Activated naive CD4-positive, alpha-beta T cell (primary cell): Measurements from ENCODE around the gene ULK1.
"Not testable (repeated sequence)": the region's sequence is repeated elsewhere in the genome, so short reads cannot be mapped to it uniquely, and the experiment has no call there.

Source experiments
- DNase-seq, 4 experiments: peaks; one replicate each; lab custom pipeline; 2025; lab: John Stamatoyannopoulos, UW

The ULK1 gene

GRCh38 chr12:131943389-131943788 lies 49.0 kb downstream of the ULK1 start:
- DNase-seq: no peak

- DNase-seq: no peak
These were observed 49.5 kb downstream of the ULK1 start for GRCh38 chr12:131943876-131944275.

DNA sequence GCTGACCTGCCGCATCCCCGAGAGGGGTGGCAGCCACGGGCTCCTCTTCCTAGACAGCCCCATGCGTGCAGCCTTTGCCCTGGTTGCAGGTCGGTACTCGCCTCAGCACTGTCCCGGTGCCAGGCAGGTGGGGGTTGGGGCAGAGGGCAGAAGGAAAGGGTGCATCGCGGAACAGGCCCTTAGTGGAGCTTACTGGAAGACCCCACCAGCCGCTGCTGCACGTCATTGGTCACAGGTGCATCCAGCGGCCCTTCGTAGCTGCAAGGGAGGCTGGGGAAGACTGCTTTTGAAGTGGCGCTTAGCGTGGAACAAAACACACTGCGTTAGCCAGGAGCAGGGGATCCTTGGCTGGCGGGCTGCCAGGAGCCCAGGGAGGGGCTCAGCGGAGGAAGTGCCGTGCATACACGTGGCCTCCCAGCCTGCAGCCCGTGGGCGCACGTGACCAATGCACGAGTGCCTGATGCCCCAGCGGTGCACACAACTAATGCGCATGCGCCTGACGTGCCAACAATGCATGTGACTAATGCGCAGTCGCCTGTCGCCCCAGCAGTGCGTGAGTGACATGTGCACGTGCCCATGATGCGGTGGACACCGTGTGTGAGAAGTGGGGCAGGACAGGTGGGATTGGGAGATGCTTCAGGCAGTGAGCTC lies 50.3 kb downstream of the ULK1 start:
- DNase-seq: no peak

DNA sequence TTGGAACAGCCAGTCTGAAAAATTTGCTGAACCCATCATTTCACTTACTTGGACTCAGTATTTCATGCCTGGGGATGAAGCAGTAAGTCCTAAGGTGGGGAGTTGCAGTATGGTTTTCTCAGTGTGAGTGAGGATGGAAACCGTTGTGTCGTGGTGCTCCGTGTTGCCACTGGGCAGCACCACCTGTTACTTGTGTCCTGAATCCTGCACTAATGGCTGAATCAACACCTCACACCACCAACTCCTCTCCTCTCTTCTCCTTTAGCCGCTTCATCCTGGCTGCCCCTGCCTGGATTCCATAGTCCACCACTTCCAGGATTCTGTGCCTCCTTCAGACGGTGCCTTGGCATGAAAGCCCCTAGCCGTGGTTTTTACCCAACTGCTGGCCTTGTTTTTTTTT lies 52.3 kb downstream of the ULK1 start:
- no peak for DNase-seq

DNA sequence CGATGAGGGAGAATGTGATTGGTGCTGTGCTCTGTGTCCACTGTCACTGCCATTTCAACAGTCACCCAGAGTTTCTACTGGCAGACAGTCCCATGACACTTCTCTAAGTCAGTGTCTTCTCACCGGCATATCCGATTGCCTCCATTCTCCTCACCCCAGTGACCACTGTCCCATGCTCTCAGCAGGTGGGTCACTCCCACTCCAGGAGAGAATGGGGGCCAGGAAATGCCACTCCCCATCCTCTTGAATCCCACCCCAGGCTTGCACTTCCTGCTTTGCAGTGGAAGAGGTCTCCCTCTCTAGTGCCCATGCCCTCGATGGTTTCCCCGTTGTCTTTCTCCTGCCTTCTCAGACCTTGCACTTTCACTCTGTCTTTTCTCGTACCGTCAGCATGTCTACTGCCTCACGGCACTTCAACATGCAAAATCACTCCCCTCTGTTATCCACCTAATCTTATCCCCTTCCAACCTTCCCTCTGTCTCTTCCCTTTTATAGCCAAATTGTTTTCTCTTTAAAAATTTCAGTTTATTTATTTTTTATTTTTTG lies 53.1 kb downstream of the ULK1 start:
- no peak for DNase-seq

- DNase-seq: no peak
These were observed 53.8 kb downstream of the ULK1 start for GRCh38 chr12:131948166-131948712.

DNA sequence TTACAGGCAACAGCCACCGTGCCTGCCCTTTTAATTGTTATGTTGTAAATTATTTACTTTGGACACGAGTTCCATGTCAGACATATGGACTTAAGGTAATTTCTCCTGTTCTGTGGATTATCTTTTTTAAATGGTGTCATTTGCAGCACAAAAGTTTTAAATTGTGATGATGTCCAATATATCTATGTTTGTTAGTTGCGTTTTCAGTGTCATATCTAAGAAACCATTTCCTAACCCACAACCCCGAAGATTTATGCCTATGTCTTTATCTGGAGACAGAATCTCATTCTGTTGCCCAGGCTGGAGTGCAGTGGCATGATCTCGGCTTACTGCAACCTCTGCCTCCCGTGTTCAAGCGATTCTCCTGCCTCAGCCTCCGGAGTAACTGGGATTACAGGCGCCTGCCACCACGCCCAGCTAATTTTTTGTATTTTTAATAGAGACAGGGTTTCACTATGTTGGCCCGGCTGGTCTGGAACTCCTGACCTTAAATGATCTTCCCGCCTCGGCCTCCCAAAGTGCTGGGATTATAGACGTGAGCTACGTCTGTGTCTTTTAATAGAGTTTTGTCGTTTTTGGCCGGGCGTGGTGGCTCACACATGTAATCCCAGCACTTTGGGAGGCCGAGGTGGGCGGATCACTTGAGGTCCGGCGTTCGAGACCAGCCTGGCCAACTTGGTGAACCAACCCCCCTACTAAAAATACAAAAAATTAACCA lies 54.5 kb downstream of the ULK1 start:
- DNase-seq: not testable (repeated sequence)

- peak; percentile 64 to 94 (median 82) for DNase-seq
These were observed 55.2 kb downstream of the ULK1 start, which contains the start of gene EP400 for GRCh38 chr12:131949431-131950181. Gene EP400, plus strand, starts transcription at chr12:131949942. Its CDS starts 10,678 bp downstream, at chr12:131960620.

DNA sequence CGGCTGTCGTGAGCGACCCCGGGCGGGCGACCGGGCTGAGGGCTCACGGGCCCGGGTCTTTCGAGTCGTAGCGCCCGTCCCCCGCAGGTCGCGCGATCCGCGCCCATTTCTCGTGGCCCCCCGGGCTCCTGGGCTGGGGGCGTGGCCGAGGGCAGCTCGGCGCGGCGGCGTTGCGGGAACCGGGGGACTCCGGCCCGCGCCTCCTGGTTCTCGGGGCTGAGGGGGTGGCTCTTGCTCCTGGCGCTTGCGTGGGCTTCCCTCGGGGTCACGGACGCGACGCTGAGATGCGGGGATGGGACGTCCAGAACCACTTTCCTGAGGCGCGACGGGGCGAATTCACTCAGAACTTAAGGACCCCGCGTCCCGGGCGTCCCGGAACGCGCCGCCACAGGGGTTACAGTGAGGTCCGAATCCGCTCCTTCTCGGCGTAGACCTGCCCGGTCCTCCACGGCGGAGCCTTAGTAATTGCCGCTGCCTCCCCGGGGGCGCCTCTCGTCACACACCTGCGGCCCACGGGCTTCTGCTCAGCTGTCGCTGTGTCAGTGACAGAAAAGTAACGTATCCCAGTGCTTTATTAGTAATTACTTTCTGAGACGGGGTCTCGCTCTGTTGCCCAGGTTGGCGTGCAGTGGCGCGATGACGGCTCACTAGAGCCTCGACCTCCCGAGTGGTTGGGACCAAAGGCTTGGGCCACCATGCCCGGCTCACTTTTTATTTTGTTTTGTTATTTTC lies 55.9 kb downstream of the ULK1 start:
- peak in 1 of 4 experiments; percentile 38 for DNase-seq

DNA sequence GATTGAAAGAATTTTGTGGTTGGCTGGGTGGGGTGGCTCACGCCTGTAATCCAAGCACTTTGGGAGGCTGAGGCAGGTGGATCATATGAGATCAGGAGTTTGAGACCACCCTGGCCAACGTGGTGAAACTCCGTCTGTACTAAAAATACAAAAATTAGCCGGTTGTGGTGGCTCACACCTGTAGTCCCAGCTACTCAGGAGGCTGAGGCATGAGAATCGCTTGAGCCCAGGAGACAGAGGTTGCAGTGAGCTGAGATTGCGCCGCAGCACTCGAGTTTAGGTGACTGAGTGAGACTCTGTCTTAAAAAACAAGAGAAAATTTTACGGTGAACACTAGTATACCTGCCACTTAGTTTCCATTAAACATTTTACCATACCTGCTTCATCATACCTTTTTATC lies 59.4 kb downstream of the ULK1 start:
- DNase-seq: not testable (repeated sequence)

- not testable (repeated sequence) for DNase-seq
These were observed 60.0 kb downstream of the ULK1 start for GRCh38 chr12:131954460-131954859.

- no peak for DNase-seq
These were observed 64.7 kb downstream of the ULK1 start for GRCh38 chr12:131959116-131959515.

DNA sequence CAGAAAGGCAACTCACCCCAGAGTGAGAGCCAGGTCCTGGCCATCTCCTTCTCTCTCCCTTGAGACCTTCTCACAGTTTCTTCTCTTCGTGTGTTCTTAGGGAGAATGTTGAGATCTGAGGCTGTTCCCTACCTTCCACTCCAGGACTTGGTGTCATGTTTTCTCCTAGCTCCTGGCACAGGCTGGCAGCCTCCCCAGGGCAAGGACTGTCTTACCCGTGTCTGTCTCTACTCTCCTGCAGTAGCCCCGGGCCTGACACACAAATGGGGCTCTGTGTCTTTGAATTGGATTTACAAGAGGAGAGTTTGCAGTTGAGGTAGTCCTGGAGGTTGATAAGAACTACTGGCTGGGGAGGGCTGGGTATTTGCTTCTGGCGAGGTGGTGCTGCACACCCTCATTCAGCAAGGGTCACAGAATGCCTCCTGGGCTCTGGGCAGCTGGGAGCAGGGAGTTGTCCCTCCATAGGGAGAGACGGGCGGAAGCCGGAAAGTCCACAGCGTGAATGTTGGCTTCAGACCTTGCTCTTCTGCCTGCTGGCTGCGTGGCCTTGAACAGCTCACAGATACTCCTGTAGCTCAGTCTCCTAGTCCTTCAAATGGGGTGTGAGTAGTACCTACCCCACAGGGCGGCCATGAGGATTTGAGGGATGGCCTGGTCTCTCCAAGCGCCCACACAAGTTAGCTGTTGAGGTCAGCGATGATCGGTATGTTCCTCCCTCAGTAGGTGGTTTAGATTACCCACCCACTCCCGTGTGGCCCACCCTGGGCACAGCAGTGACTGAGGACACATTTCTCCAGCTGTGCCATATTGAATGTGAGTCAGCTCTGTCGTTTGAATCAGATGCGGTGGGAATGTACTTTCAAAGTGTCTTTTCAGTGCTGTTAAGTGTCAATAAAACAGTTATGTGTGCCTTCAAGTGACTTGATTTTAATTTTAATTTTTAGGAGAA lies 65.5 kb downstream of the ULK1 start:
- no peak for DNase-seq

DNA sequence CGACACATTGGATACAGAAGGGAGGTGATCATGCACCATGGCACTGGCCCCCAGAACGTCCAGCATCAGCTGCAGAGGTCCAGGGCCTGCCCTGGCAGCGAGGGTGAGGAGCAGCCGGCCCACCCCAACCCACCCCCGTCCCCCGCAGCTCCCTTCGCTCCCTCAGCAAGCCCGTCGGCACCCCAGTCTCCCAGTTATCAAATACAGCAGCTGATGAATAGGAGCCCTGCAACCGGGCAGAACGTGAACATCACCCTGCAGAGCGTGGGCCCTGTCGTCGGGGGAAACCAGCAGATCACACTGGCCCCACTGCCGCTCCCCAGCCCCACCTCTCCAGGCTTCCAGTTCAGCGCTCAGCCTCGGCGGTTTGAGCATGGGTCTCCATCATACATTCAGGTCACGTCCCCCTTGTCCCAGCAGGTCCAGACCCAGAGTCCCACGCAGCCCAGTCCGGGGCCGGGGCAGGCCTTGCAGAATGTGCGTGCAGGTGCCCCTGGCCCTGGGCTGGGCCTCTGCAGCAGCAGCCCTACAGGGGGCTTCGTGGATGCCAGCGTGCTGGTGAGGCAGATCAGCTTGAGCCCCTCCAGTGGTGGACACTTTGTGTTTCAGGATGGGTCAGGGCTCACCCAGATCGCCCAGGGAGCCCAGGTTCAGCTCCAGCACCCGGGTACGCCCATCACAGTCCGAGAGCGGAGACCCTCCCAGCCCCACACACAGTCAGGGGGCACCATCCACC lies 66.3 kb downstream of the ULK1 start:
- DNase-seq: not testable (repeated sequence)

DNA sequence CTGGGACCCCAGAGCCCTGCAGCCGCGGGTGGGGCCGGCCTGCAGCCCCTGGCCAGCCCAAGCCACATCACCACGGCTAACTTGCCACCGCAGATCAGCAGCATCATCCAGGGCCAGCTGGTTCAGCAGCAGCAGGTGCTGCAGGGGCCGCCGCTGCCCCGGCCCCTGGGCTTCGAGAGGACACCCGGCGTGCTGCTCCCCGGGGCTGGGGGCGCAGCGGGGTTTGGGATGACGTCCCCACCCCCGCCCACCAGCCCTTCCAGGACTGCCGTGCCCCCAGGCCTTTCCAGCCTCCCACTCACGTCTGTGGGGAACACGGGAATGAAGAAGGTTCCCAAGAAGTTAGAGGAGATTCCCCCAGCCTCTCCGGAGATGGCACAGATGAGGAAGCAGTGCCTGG lies 66.9 kb downstream of the ULK1 start:
- DNase-seq: not testable (repeated sequence)

GRCh38 chr12:131962069-131962468 lies 67.6 kb downstream of the ULK1 start:
- no peak for DNase-seq

- DNase-seq: no peak
These were observed 69.0 kb downstream of the ULK1 start for GRCh38 chr12:131963381-131963780.

DNA sequence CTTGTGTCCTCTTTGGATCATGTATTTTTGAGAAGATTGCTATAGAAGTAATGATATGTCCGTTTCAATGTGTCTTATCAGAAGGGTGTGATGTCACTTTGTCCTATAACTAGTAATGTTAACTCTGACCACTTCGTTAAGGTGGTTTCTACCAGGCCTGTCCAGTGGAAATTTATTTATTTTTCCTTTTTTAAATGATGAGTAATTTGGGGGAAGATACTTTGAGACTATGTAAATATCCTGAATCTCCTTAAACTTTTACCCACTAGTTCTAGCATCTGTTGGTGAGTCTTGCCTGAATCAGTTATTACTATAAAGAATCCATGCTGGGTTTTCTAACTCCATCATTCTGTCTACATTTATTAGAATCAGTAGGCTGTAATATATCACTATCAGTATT lies 70.7 kb downstream of the ULK1 start:
- DNase-seq: no peak

- no peak for DNase-seq
These were observed 76.8 kb downstream of the ULK1 start for GRCh38 chr12:131971226-131971625.
